ENCODE data around the gene CHD1L.

The CHD1L gene

GRCh38 chr1:147211577-147211976, 30.9 kb upstream of the CHD1L start:
- Histone ChIP-seq H3K4me3 (ENCODE audit: low read length, poor library complexity, severe bottlenecking) (no peak overlapping the region), H4K20me1 (ENCODE audit: insufficient read depth, low read length, poor library complexity, severe bottlenecking) (no peaks in the 10 kb centered on the region), H3K4me2 (ENCODE audit: low read depth, low read length, poor library complexity, severe bottlenecking) (no peak overlapping the region), H3K27me3 (ENCODE audit: insufficient read depth, low read length, poor library complexity, severe bottlenecking) (no peaks in the 10 kb centered on the region), H2AFZ (ENCODE audit: low read length) (no peak overlapping the region), H3K9ac (ENCODE audit: low read depth, low read length, poor library complexity, severe bottlenecking) (no peak overlapping the region), H3K9me3 (ENCODE audit: insufficient read depth, low read depth, low read length) (no peaks in the 10 kb centered on the region), H3F3A (ENCODE audit: low read depth) (no peaks in the 10 kb centered on the region), H3K36me3 (ENCODE audit: insufficient read depth, low read length) (no peaks in the 10 kb centered on the region), H3K9me2 (replicated peaks; ENCODE audit: low read depth, low read length) (no peaks in the 10 kb centered on the region), H3K4me1 (ENCODE audit: insufficient read depth, low read length, poor library complexity, severe bottlenecking) (peaks cover 11% of the 10 kb centered on the region), H3K79me2 (ENCODE audit: insufficient read depth, low read length) (no peaks in the 10 kb centered on the region)
- TF ChIP-seq EZH2phosphoT487 (IDR thresholded peaks at IDR 0.05; ENCODE audit: borderline replicate concordance) (no peak), CTCF (conservative IDR thresholded peaks at IDR 0.05; ENCODE audit: low read length) (no peak)

- Histone ChIP-seq H3K9ac (ENCODE audit: low read depth, low read length, poor library complexity, severe bottlenecking) (no peak overlapping the region), H3K4me3 (ENCODE audit: low read length, poor library complexity, severe bottlenecking) (no peak overlapping the region), H3K36me3 (ENCODE audit: insufficient read depth, low read length) (no peaks in the 10 kb centered on the region), H3K4me1 (ENCODE audit: insufficient read depth, low read length, poor library complexity, severe bottlenecking) (peaks cover 11% of the 10 kb centered on the region), H4K20me1 (ENCODE audit: insufficient read depth, low read length, poor library complexity, severe bottlenecking) (no peaks in the 10 kb centered on the region), H2AFZ (ENCODE audit: low read length) (no peak overlapping the region), H3K9me2 (replicated peaks; ENCODE audit: low read depth, low read length) (no peaks in the 10 kb centered on the region), H3K79me2 (ENCODE audit: insufficient read depth, low read length) (no peaks in the 10 kb centered on the region), H3K4me2 (ENCODE audit: low read depth, low read length, poor library complexity, severe bottlenecking) (no peak overlapping the region), H3F3A (ENCODE audit: low read depth) (no peaks in the 10 kb centered on the region), H3K27me3 (ENCODE audit: insufficient read depth, low read length, poor library complexity, severe bottlenecking) (no peaks in the 10 kb centered on the region), H3K9me3 (ENCODE audit: insufficient read depth, low read depth, low read length) (no peaks in the 10 kb centered on the region)
- TF ChIP-seq EZH2phosphoT487 (IDR thresholded peaks at IDR 0.05; ENCODE audit: borderline replicate concordance) = no peak
- no peak for TF ChIP-seq CTCF (conservative IDR thresholded peaks at IDR 0.05; ENCODE audit: low read length)
Measured at GRCh38 chr1:147213271-147213670, 29.2 kb upstream of the CHD1L start.

- Histone ChIP-seq H3K9me3 (ENCODE audit: insufficient read depth, low read depth, low read length) (no peaks in the 10 kb centered on the region), H2AFZ (ENCODE audit: low read length) (no peak overlapping the region), H3K27me3 (ENCODE audit: insufficient read depth, low read length, poor library complexity, severe bottlenecking) (no peaks in the 10 kb centered on the region), H4K20me1 (ENCODE audit: insufficient read depth, low read length, poor library complexity, severe bottlenecking) (no peaks in the 10 kb centered on the region), H3K4me2 (ENCODE audit: low read depth, low read length, poor library complexity, severe bottlenecking) (no peak overlapping the region), H3K4me3 (ENCODE audit: low read length, poor library complexity, severe bottlenecking) (no peak overlapping the region), H3K79me2 (ENCODE audit: insufficient read depth, low read length) (no peaks in the 10 kb centered on the region), H3K9me2 (replicated peaks; ENCODE audit: low read depth, low read length) (no peaks in the 10 kb centered on the region), H3K36me3 (ENCODE audit: insufficient read depth, low read length) (no peaks in the 10 kb centered on the region), H3K9ac (ENCODE audit: low read depth, low read length, poor library complexity, severe bottlenecking) (no peak overlapping the region), H3F3A (ENCODE audit: low read depth) (no peaks in the 10 kb centered on the region), H3K4me1 (ENCODE audit: insufficient read depth, low read length, poor library complexity, severe bottlenecking) (peaks cover 11% of the 10 kb centered on the region)
- TF ChIP-seq EZH2phosphoT487 (IDR thresholded peaks at IDR 0.05; ENCODE audit: borderline replicate concordance) = no peak
- TF ChIP-seq CTCF (conservative IDR thresholded peaks at IDR 0.05; ENCODE audit: low read length) = no peak
Measured at GRCh38 chr1:147214325-147214724, 28.2 kb upstream of the CHD1L start.

All from Loucy (cell line).